GM19328 (cell line): ENCODE results near the gene COL8A1.

Source experiments
- ATAC-seq: cut with Tn5 transposase; IDR thresholded peaks from one replicate; pipeline ENCODE4 v1.9.1; 2021; ENCODE audit warnings: mild to moderate bottlenecking, moderate library complexity; ENCODE audit not compliant: unreplicated experiment

COL8A1 gene

GRCh38 chr3:99637368-99638111 is 854 bp upstream of the COL8A1 start:
- no peak for ATAC-seq

- no peak for ATAC-seq
These were observed 1.2 kb downstream of the COL8A1 start for GRCh38 chr3:99639579-99639978.

- no peak for ATAC-seq
These were observed 1.9 kb downstream of the COL8A1 start for GRCh38 chr3:99640214-99640851.

- ATAC-seq: no peak
These were observed 3.1 kb downstream of the COL8A1 start for GRCh38 chr3:99641480-99641879.

GRCh38 chr3:99641982-99642381 is 3.6 kb downstream of the COL8A1 start:
- ATAC-seq: no peak

- no peak for ATAC-seq
These were observed 5.6 kb downstream of the COL8A1 start for GRCh38 chr3:99644017-99644416.

- no peak for ATAC-seq
These were observed 6.4 kb downstream of the COL8A1 start for GRCh38 chr3:99644746-99645145.

GRCh38 chr3:99645277-99646106 is 7.1 kb downstream of the COL8A1 start:
- no peak for ATAC-seq

GRCh38 chr3:99646107-99646435 is 7.7 kb downstream of the COL8A1 start:
- no peak for ATAC-seq

GRCh38 chr3:99647081-99647480 is 8.7 kb downstream of the COL8A1 start:
- no peak for ATAC-seq

- no peak for ATAC-seq
These were observed 9.7 kb downstream of the COL8A1 start for GRCh38 chr3:99648101-99648500.

GRCh38 chr3:99648516-99648915 is 10.1 kb downstream of the COL8A1 start:
- no peak for ATAC-seq

GRCh38 chr3:99651531-99651930 is 13.1 kb downstream of the COL8A1 start:
- no peak for ATAC-seq

- ATAC-seq: no peak
These were observed 18.2 kb downstream of the COL8A1 start for GRCh38 chr3:99656624-99657023.

GRCh38 chr3:99658274-99658673 is 19.9 kb downstream of the COL8A1 start:
- no peak for ATAC-seq

- no peak for ATAC-seq
These were observed 20.6 kb downstream of the COL8A1 start for GRCh38 chr3:99659032-99659431.

- no peak for ATAC-seq
These were observed 21.6 kb downstream of the COL8A1 start for GRCh38 chr3:99659951-99660350.

- ATAC-seq: no peak
These were observed 24.6 kb downstream of the COL8A1 start for GRCh38 chr3:99662838-99663570.

GRCh38 chr3:99663977-99664376 is 25.6 kb downstream of the COL8A1 start:
- no peak for ATAC-seq

- ATAC-seq: no peak
These were observed 26.6 kb downstream of the COL8A1 start for GRCh38 chr3:99665017-99665416.

GRCh38 chr3:99666201-99666600 is 27.8 kb downstream of the COL8A1 start:
- ATAC-seq: no peak
